DOHH2 (cell line): ENCODE data around the gene NPAS3.

Experiments used
- CTCF ChIP-seq: fragments of 200-600 bp; sonication (generic); IDR thresholded peaks from one replicate; pipeline ENCODE4 v1.5.1; 2014; ENCODE audit warnings: antibody characterized with exemption, mild to moderate bottlenecking, low read depth, low read length; ENCODE audit not compliant: poor library complexity, severe bottlenecking
- EZH2phosphoT487 ChIP-seq: fragments of 200-600 bp; sonication (generic); IDR thresholded peaks from 2 replicates; pipeline ENCODE4 v1.6.1; 2017; ENCODE audit warnings: borderline replicate concordance, mild to moderate bottlenecking, antibody characterized with exemption, low read length, moderate library complexity, mixed read lengths

- TF ChIP-seq CTCF (no peak), EZH2phosphoT487 (no peak)
Measured at GRCh38 chr14:33682760-33683159, 744.1 kb downstream of the NPAS3 start.
